Neural cell (in vitro differentiated cells): Measurements from ENCODE around the gene SPEF1.

Source experiments
- CTCF ChIP-seq: fragments of 450-650 bp; IDR thresholded peaks from 2 replicates; pipeline ENCODE4 v1.5.1; 2014; ENCODE audit warnings: antibody characterized with exemption, mild to moderate bottlenecking, moderate library complexity; ENCODE audit not compliant: poor library complexity, severe bottlenecking
- MXI1 ChIP-seq: fragments of 450-650 bp; conservative IDR thresholded peaks from 2 replicates; pipeline ENCODE4 v1.6.1; 2014; ENCODE audit warnings: antibody characterized with exemption, mild to moderate bottlenecking; ENCODE audit not compliant: poor library complexity, severe bottlenecking
- POLR2AphosphoS5 ChIP-seq: IDR thresholded peaks from 2 replicates; pipeline ENCODE4 v1.6.1; 2012
- SMC3 ChIP-seq: fragments of 450-650 bp; conservative IDR thresholded peaks from 2 replicates; pipeline ENCODE4 v1.6.1; 2014; ENCODE audit warnings: antibody characterized with exemption, mild to moderate bottlenecking, moderate library complexity; ENCODE audit not compliant: poor library complexity
- TAF1 ChIP-seq: IDR thresholded peaks from 2 replicates; pipeline ENCODE4 v1.6.1; 2012; ENCODE audit warnings: low read depth

- TF ChIP-seq CTCF (no peak), MXI1 (no peak), TAF1 (no peak), SMC3 (no peak), POLR2AphosphoS5 (no peak)
Observed at GRCh38 chr20:3739054-3739925, 42.0 kb downstream of the SPEF1 start.
